ENCODE data around the gene PLEKHD1.
"Not testable (repeated sequence)": the region's sequence is repeated elsewhere in the genome, so short reads cannot be mapped to it uniquely, and the experiment has no call there.

The PLEKHD1 gene

GRCh38 chr14:69484444-69485314 is at the start of gene PLEKHD1:
PLEKHD1 (plus strand) TSS chr14:69484728; CDS start chr14:69484966, 238 bp downstream.
- peak; percentile 91 for DNase-seq

DNA sequence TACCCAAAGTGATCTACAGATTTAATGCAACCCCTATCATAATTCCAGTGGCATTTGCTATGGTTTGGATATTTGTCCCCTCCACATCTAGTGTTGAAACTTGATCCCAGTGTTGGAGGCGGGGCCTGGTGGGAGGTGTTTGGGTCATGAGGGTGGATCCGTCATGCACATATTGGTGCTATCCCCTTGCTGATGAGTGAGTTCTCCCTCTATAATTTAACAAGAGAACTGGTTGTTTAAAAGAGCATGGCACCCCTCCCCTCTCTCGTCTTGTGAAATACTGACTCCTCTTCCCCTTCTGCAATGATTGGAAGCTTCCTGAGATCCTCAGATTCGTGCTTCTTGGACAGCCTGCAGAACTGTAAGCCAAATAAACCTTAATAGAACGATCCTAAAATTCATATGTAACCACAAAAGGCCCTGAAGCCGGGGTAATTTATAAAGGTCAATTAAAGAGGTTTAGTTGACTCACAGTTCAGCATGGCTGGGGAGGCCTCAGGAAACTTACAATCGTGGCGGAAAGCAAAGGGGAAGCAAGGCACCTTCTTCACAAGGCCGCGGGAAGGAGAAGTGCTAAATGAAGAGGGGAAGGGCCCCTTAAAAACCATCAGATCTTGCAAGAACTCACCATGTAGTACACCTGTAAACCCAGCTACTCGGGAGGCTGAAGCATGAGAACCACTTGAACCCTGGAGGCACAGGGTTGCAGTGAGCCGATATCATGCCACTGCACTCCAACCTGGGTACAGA is 44.8 kb upstream of the PLEKHD1 start:
- no peak for DNase-seq

GRCh38 chr14:69441948-69442347 is 42.6 kb upstream of the PLEKHD1 start:
- DNase-seq: no peak

DNA sequence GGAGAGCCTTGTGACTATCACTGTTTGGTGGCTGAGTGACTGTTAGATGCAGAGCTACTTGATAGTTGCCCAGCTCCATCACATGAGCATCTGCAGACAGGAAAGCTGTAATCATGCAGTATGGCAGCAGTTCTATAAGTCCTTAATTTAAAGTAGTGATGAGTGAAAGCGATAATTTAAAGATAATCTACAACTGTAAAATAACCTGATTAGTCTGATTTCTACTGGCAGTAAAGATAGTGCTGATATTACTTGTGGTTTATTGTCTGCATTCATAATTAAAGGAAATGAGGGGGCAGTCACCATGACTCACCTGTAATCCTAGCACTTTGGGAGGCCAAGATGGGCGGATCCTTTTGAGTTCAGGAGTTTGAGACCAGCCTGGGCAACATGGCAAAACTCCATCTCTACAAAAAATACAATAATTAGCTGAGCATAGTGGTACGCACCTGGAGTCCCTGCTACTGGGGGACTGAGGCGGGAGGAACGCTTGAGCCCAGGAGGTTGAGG is 41.2 kb upstream of the PLEKHD1 start:
- DNase-seq: no peak

DNA sequence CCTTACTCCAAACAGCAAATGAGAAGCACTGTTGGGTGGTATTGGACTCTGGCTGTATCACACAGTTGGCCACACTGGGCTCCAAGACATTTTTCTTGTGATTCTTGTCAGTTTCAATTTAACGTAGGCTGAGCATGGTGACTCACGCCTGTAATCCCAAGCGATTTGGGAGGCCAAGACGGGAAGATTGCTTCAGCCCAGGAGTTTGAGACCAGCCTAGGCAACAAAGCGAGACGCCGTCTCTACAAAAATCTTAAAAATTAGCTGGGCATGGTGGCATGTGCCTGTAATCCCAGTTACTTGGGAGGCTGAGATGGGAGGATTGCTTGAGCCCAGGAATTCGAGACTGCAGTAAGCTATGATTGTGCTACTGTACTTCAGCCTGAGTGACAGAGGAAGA is 35.3 kb upstream of the PLEKHD1 start:
- no peak for DNase-seq

GRCh38 chr14:69451941-69452340 is 32.6 kb upstream of the PLEKHD1 start:
- no peak for DNase-seq

DNA sequence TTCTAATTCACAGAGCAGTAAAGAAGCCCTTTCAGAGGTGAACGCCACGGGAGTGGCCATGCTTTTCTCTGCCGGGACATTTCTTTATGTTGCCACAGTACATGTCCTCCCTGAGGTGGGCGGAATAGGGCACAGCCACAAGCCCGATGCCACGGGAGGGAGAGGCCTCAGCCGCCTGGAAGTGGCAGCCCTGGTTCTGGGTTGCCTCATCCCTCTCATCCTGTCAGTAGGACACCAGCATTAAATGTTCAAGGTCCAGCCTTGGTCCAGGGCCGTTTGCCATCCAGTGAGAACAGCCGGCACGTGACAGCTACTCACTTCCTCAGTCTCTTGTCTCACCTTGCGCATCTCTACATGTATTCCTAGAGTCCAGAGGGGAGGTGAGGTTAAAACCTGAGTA is 26.2 kb upstream of the PLEKHD1 start:
- no peak for DNase-seq

DNA sequence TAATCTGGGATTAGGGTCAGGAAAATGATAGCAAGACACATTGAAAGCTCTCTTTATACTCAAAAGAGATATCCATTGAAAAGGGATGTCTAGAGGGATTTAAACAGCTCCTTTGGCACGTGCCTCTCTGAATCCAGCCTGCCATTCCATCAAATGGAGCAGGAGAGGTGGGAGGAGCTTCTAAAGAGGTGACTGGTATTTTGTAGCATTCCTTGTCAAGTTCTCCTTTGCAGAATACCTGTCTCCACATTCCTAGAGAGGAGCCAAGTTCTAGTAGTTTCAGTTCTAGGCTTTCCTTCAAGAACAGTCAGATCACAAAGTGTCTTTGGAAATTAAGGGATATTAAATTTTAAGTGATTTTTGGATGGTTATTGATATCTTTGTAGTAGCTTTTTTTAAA is 25.4 kb upstream of the PLEKHD1 start:
- no peak for DNase-seq

DNA sequence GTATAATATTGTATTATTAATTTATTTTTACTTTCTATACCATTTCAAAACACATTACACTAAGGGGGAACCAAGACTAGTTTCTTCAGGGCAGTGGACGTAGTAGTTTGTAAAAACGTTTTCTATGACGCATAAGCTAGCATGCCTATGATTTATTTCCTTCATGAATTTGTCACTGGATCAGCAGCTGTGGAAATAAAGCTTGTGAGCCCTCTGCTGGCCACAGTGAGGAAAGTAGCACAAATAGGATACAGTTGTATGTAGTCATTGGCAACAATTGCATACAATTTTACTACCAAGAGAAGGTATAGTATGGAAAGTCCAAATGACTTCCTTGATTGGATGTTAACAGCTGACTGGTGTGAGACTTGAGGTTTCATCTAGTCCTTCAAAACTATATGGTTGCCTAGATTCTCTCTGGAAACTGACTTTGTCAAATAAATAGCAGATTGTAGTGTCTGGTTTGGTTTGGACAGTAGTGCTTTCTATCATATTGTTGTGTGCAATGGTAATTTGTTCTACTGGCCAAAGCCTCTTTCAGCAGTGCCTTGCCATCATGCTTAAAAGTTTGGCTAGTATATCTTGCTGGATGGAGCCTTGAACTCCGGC is 24.3 kb upstream of the PLEKHD1 start:
- DNase-seq: peak; percentile 80

- DNase-seq: no peak
Observed at GRCh38 chr14:69464379-69464778, 20.1 kb upstream of the PLEKHD1 start.

DNA sequence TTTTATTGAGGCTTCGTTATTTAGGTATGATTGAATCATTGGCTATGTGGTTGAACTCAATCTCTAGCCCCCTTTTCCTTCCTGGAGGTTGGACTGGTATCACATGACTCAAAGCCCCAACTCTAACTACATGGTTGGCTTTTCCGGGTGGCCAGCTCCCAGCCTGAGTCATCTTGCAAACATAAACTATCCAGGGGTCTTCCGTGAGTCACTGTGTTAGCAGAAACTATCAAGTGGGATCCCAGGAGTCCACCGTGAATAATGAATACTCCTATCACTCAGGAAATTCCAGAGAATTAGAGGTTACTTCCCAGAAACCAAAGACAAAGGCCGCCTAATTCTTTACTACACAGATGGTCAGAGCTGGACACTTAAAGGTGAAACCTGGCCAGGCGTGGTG is 19.7 kb upstream of the PLEKHD1 start:
- no peak for DNase-seq

DNA sequence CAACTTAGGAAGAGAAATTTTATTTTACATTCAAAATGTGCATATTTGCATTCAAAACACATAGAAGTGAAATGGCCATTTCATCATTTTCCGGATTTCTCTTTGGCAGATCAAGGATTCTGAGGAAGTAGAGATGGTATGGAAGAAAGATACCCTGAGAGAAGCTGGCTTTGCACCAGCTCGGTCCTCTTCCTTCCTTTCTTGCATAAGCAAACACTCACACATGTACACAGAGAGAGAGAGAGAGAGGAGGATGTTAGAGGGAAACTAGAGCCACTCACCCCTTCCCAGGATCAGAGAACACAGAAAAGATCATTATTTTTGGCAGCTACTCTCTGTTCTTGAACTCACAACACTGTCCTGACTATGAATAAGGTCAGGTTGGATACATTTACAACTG is 15.6 kb upstream of the PLEKHD1 start:
- DNase-seq: no peak

DNA sequence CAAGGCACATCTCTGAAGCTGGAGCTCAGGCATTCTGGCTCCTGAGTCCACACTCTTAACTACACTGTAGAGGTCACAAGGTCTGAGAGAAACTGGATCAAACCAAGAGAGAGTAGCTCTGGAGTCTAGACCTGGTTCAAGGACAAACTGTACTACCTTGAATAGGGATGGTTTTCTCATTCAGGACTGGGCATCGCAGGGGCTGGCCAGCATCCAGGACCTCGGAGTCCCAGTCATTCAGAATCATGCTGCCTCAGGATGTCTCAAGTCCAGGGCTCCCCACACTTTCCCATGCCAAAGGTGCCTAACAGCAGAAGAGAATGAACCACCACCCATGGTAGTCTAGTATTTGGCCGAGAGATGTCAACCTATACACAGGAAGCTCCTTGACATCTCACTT is 13.1 kb upstream of the PLEKHD1 start:
- no peak for DNase-seq

DNA sequence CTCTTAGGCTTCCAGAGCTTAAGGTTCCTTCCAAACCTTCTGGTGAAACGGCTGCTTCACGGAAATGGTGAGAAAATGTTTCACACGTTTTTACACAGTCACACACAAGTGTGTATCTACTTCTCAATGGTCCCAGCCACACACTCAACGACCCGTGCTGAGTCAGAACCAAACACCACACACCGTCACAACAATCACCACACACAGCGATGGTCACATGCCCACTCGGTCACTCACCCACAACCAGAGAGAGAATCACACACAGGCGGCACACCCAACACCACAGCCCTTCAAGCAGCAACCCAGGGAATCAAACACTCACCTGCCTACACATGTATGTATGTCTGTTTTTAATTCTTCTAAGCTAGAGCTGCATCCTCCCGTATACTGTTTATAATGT is 12.6 kb upstream of the PLEKHD1 start:
- no peak for DNase-seq

DNA sequence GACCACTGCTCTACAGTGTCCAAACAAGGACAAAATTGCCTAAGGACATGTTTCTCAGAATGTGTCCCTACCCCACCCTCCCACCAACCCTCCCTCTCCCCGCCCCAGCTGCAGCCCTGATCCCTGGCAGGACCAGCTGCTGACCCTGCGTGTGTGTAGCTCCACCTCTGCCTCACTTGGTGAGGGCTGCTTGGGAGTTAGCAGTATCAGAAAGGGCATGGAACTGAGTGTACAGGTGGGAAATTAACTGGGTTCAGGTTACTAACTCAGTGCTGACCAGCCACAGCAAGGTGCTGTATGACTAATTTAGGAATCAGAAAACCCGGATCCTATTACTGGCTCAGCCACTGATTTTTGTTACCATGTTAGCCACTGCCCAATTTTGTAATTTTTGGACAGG is 11.3 kb upstream of the PLEKHD1 start:
- DNase-seq: peak; percentile 25

DNA sequence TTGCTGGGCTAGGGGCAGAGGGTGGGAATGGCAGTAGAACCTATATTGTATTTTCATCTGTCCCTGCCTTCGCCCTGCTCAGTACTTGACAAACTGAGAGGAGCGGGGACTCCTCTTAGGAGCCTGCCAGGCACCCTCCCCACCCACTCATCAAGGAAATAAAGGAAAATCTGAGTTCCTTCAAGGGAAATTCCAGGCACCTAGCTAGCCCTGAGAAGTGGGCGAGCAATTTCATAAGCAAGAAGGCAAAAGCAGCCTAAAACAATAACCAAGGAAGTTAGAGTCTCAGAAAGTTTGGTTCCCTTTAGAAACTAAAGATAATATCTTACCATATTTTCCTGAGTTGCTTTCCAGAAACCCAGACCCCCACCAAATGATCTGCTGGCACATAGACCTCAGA is 10.6 kb upstream of the PLEKHD1 start:
- DNase-seq: no peak

DNA sequence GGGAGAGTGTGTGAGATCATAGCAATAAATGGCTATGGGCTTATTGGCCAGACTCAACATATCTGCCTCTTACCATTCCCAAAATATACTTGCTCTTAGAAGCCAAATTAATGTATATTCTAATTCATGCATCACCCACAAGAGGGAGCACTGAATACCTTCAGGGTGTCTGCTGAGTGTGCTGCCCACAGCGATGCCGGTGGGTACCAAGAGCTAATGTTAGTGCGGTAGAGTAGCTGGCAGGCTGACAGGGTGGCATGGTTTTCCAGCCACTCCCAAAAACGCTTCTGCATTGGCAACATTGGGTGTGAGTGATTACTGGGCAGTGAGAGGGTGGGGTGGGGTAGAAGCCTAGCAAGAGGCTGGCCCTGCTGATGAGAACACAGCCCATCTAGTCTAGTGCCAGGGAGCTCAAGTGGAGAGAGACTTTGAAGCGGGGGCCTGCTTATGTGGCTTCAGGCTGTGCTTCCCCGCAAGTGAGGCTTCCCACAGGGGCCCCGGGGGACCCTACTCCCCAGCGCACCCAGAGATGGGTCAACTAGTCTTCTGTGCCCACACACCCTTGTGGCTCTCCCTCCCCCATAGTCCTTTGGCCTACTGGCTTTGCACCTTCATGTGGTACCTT is 9.2 kb upstream of the PLEKHD1 start:
- peak; percentile 75 for DNase-seq

- not testable (repeated sequence) for DNase-seq
Observed at GRCh38 chr14:69476824-69477450, 7.6 kb upstream of the PLEKHD1 start.

DNA sequence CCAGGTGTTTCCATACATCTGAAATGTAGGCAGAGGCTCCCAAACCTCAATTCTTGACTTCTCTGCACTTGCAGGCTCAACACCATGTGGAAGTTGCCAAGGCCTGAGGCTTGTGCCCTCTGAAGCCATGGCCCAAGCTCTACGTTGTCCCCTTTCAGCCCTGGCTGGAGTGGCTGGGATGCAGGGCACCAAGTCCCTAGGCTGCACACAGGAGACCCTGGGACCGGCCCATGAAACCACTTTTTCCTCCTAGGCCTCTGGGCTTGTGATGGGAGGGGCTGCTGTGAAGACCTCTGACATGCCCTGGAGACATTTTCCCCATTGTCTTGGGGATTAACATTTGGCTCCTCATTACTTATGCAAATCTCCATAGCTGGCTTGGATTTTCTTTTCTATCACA is 6.5 kb upstream of the PLEKHD1 start:
- not testable (repeated sequence) for DNase-seq

DNA sequence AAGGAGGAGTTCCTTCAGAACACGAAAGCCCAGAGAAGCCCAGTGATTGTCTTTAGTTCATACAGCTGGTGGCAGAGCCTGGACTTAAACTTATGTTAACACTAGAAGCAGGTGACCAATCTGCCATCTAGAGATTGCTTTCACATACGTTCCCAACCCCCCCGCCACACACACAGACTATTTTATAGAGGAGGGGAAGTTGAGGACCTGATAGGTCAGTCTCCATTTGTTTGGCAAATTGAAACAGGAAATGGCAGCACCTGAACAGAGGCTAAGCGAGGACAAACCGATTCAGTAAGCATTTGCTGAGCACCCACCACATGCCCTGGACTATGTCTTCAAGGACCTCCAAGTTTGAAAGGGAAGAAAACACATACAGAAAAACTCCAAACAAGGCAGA is 4.8 kb upstream of the PLEKHD1 start:
- no peak for DNase-seq

GRCh38 chr14:69480136-69480535 is 4.4 kb upstream of the PLEKHD1 start:
- DNase-seq: no peak

GRCh38 chr14:69481815-69482568 is 2.5 kb upstream of the PLEKHD1 start:
- DNase-seq: no peak
